Esophagus squamous epithelium (tissue), 4 donors: ENCODE data around the gene ADI1.

Experiments
- POLR2A ChIP-seq, 4 donors: fragments of 450-650 bp; IDR thresholded peaks; one replicate each; pipeline ENCODE4 v1.6.1; 2017; ENCODE audit warnings: antibody characterized with exemption in 4 of 4, mild to moderate bottlenecking in 4 of 4, moderate library complexity in 3 of 4
- TF ChIP-seq, protein P1 (sequence below), 6 experiments: fragments of 450-650 bp in 4 of 6; fragments of 200-600 bp in 2 of 6; sonication (generic) in 2 of 6; IDR thresholded peaks; one replicate each; pipeline ENCODE4 v1.5.1; 2016 to 2019; ENCODE audit warnings: antibody characterized with exemption in 6 of 6, mild to moderate bottlenecking in 4 of 6, moderate library complexity in 4 of 6

DNA sequence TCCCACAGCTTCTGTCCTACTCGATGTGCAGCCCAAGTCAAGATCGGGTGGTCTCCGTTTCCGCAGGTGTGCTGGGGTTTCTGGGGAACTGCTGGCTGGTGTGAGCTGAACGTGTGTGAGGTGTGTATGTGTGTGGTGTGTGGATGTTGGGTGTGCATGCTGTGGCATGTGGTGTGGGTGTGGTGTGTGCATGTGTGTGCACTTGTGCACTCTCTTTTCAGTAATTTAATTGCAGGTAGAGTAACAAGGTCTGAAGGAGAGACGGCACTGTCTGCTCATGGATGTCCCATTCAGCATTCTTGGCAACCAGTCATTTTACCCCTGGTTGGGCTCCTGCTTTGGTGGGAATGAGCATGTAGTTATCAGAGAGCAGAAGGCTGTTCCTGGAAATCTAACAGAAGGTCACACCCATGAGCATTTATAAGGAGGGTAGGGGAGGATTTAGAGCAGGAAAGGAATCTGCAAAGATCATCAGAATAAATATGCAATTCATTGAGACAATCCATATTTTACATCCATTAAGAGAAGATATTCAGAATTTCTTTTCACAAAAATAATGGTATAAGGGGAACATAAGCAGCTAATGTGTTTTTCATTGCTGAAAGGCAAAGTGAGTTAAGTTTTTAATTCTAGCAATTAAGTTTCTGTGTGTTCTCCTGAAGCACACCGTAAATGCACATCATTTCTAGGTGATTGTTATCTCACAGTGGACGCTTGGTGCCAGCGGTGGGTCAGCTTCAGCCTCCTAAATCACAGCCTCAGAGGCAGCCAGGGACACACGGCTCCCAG lies 60.7 kb downstream of the ADI1 start:
- TF ChIP-seq, protein P1, sequence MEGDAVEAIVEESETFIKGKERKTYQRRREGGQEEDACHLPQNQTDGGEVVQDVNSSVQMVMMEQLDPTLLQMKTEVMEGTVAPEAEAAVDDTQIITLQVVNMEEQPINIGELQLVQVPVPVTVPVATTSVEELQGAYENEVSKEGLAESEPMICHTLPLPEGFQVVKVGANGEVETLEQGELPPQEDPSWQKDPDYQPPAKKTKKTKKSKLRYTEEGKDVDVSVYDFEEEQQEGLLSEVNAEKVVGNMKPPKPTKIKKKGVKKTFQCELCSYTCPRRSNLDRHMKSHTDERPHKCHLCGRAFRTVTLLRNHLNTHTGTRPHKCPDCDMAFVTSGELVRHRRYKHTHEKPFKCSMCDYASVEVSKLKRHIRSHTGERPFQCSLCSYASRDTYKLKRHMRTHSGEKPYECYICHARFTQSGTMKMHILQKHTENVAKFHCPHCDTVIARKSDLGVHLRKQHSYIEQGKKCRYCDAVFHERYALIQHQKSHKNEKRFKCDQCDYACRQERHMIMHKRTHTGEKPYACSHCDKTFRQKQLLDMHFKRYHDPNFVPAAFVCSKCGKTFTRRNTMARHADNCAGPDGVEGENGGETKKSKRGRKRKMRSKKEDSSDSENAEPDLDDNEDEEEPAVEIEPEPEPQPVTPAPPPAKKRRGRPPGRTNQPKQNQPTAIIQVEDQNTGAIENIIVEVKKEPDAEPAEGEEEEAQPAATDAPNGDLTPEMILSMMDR (IDR thresholded peaks at IDR 0.05) = no peak
- TF ChIP-seq POLR2A (IDR thresholded peaks at IDR 0.05) = no peak
